IPS-18a (cell line): ENCODE measurements around the gene LTBR.
A peak's percentile ranks its signal among the peaks of the same experiment; 100 is the strongest.

Experiments
- H3K27ac ChIP-seq: one replicate; pipeline ENCODE4 v1.5.1; 2013; ENCODE audit warnings: low read length
- H3K27me3 ChIP-seq: one replicate; pipeline ENCODE4 v1.6.1; 2013; ENCODE audit warnings: mild to moderate bottlenecking, low read length; ENCODE audit not compliant: control insufficient read depth, insufficient read depth
- H3K36me3 ChIP-seq: one replicate; pipeline ENCODE4 v1.6.1; 2013; ENCODE audit warnings: low read depth, low read length; ENCODE audit not compliant: control insufficient read depth
- H3K4me1 ChIP-seq: one replicate; pipeline ENCODE4 v1.6.1; 2013; ENCODE audit warnings: low read depth, low read length; ENCODE audit not compliant: control insufficient read depth
- H3K4me3 ChIP-seq: one replicate; pipeline ENCODE4 v1.5.1; 2013; ENCODE audit warnings: low read length
- H3K9ac ChIP-seq: one replicate; pipeline ENCODE4 v1.6.1; 2013; ENCODE audit warnings: mild to moderate bottlenecking, low read length, moderate library complexity
- H3K9me3 ChIP-seq: one replicate; pipeline ENCODE4 v1.6.1; 2013; ENCODE audit warnings: low read depth, low read length; ENCODE audit not compliant: control insufficient read depth

Gene LTBR

DNA sequence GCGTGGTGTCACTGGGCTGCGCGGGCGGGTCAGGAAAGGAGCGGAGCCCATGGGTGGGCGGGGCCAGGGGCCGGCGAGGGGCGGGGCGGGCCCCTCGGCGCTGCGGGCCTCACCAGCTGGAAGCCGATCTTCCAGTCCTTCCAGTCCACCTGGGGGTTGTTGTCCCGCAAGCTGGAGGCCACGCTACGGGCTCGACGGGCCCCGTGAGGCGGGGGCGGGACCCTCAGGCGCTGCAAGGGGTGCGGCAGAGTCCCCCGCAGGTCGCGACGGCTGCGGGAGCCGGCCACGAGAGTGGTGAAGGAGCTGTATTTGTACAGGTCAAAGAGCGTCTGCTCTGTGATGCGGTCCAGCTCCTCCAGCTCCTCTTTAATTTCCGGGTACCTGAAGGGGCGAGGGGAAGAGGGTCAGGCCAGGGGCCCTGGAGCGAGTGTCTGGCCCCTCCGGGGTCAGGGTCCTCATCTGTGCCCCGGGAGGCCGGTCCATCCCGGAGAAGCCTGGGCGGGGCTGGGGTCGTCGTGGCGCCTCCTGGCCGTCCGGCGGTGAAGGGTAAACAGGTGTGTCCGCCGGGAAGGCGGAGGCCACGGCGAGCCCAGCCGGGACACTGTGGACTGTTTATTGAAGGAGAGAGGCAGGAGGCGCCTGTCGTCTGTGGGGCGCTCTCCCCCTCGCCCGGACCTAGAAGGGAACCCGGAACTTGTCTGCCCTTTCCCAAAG is 20.5 kb upstream of the LTBR start:
- H3K27me3 ChIP-seq = no peaks in the 10 kb centered on the region
- peak overlapping the region; percentile 62 for H3K4me3 ChIP-seq
- no peaks in the 10 kb centered on the region for H3K4me1 ChIP-seq
- no peak overlapping the region for H3K27ac ChIP-seq
- no peak overlapping the region for H3K9ac ChIP-seq
- no peaks in the 10 kb centered on the region for H3K9me3 ChIP-seq
- H3K36me3 ChIP-seq = peaks cover 24% of the 10 kb centered on the region

- H3K4me3 ChIP-seq = peak overlapping the region; percentile 62
- no peaks in the 10 kb centered on the region for H3K9me3 ChIP-seq
- H3K36me3 ChIP-seq = peaks cover 24% of the 10 kb centered on the region
- no peaks in the 10 kb centered on the region for H3K27me3 ChIP-seq
- no peaks in the 10 kb centered on the region for H3K4me1 ChIP-seq
- H3K27ac ChIP-seq = no peak overlapping the region
- H3K9ac ChIP-seq = no peak overlapping the region
Observed at GRCh38 chr12:6364044-6364374, 20.0 kb upstream of the LTBR start.

DNA sequence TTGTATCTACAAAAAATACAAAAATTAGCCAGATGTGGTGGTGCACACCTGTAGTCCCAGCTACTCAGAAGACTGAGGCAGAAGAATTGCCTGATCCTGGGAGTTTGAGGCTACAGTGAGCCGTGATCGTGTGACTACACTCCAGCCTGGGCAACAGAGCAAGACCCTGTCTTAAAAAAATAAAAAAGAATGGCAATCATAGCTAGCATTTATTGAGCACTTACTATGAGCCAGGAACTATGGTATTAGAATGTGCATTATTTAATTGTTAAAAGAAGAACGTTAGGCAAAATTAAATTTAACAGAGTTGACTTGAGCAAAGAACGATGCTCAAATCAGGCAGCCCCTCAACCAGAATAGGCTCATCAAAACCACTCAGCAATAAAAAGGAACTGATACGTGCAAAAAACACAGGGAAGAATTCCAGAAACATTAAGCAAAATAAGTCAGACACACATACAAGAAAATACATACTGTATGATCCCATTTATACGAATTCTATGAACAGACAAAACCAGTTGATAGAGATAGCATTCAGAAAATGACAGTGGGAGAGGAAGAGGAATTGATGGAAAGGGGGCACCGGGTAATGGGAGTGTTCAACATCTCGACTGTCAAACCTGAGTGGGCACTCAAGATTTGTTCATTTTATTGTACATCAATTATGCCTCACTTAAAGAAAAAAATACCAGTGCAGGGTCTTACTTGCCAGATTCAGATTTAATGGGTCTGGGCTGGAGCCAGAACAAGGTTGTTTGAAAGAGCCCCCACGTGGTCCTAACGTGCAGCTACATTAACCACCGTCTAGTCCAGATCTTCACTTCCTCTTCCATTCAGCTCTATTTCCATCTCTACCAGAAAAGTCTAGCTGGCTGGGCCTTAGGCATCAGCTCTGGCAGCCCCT is 16.6 kb upstream of the LTBR start:
- H3K36me3 ChIP-seq = no peaks in the 10 kb centered on the region
- H3K27me3 ChIP-seq = no peaks in the 10 kb centered on the region
- no peak overlapping the region for H3K9ac ChIP-seq
- H3K4me1 ChIP-seq = peaks cover 7% of the 10 kb centered on the region
- H3K27ac ChIP-seq = no peak overlapping the region
- H3K4me3 ChIP-seq = no peak overlapping the region
- H3K9me3 ChIP-seq = no peaks in the 10 kb centered on the region

GRCh38 chr12:6367969-6368892 is 15.7 kb upstream of the LTBR start:
- H3K9ac ChIP-seq = no peak overlapping the region
- peaks cover 15% of the 10 kb centered on the region for H3K4me1 ChIP-seq
- H3K4me3 ChIP-seq = no peak overlapping the region
- H3K27me3 ChIP-seq = no peaks in the 10 kb centered on the region
- H3K27ac ChIP-seq = no peak overlapping the region
- no peaks in the 10 kb centered on the region for H3K36me3 ChIP-seq
- no peaks in the 10 kb centered on the region for H3K9me3 ChIP-seq

DNA sequence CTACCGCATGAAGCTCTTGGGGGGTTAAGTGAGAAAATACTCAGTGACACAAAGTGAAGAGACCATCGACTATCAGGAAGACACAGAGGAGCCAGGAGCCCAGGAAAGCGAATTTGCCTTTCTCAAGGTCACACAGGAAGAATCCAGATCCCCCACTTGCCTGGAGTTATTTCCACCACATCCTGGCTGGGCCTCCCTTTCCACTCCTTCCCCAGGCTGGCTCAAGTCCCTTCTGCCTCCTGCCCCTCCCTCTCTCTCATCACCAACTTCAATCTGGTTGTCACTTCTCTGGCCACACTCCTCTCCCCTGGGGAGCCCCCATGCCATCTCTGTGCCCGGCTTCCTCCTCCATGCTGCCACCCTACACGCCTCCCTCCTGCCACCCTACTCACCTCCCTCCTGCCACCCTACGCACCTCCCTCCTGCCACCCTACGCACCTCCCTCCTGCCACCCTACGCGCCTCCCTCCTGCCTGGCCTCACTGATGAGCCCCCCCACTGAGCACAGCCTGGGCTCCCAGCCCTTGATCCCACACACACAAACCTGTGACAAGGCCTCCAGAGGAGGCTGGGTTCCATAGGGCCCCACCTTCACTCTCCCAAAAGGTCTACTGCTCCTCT is 14.9 kb upstream of the LTBR start:
- H3K27me3 ChIP-seq = no peaks in the 10 kb centered on the region
- H3K36me3 ChIP-seq = no peaks in the 10 kb centered on the region
- no peak overlapping the region for H3K4me3 ChIP-seq
- H3K9ac ChIP-seq = no peak overlapping the region
- H3K27ac ChIP-seq = no peak overlapping the region
- H3K9me3 ChIP-seq = no peaks in the 10 kb centered on the region
- peaks cover 15% of the 10 kb centered on the region for H3K4me1 ChIP-seq

GRCh38 chr12:6369916-6370575 is 13.9 kb upstream of the LTBR start:
- no peaks in the 10 kb centered on the region for H3K36me3 ChIP-seq
- peaks cover 15% of the 10 kb centered on the region for H3K4me1 ChIP-seq
- H3K9ac ChIP-seq = no peak overlapping the region
- H3K9me3 ChIP-seq = no peaks in the 10 kb centered on the region
- no peaks in the 10 kb centered on the region for H3K27me3 ChIP-seq
- peak overlapping the region; percentile 43 for H3K4me3 ChIP-seq
- H3K27ac ChIP-seq = no peak overlapping the region

GRCh38 chr12:6370576-6370935 is 13.4 kb upstream of the LTBR start:
- peak overlapping the region; percentile 43 for H3K4me3 ChIP-seq
- H3K27ac ChIP-seq = peak overlapping the region; percentile 8
- no peaks in the 10 kb centered on the region for H3K36me3 ChIP-seq
- H3K4me1 ChIP-seq = peaks cover 15% of the 10 kb centered on the region
- no peak overlapping the region for H3K9ac ChIP-seq
- H3K27me3 ChIP-seq = no peaks in the 10 kb centered on the region
- H3K9me3 ChIP-seq = no peaks in the 10 kb centered on the region

DNA sequence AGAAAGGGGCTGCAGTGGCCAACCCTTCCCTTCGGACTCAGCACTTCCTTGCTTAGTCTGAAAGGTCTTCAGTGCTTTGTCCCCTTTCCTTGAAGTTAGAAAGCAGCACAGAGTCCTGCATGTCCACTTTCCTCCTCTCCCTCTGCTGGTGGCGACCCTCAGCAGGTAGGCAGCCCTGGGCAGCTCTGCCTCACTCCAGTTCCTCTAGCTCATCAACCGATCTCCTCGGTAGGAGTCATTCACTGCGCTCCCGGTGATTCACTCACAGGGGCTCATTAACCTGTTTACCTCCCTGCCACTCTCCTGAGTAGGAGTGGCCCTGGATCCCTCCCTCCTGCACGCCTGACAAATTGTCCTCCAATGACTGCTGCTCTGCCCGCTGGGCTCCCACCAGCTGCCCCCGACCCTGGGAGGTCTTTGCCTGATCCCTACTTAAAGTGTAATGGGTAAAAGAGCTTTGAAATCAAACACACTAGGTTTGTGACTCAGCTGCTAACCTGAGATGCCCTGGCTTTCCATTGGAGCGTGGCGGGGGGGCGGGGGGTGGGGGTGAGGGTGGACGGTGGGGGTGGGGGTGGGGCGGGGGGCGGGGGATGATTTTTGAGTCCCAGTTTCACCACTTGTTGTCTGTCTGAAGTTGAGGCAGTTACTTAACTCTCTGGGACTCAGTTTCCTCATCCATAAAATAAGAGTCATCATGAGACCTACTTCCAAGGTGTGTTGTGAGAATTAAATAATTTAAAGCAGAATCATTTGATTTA is 12.8 kb upstream of the LTBR start:
- Histone ChIP-seq H3K27ac (peak overlapping the region; percentile 8), H3K4me1 (peaks cover 20% of the 10 kb centered on the region), H3K36me3 (no peaks in the 10 kb centered on the region), H3K4me3 (peak overlapping the region; percentile 43), H3K27me3 (no peaks in the 10 kb centered on the region), H3K9ac (no peak overlapping the region), H3K9me3 (no peaks in the 10 kb centered on the region)

GRCh38 chr12:6372403-6373003 is 11.5 kb upstream of the LTBR start:
- H3K27ac ChIP-seq = no peak overlapping the region
- H3K27me3 ChIP-seq = no peaks in the 10 kb centered on the region
- peaks cover 34% of the 10 kb centered on the region for H3K4me1 ChIP-seq
- H3K9ac ChIP-seq = peak overlapping the region; percentile 10
- H3K4me3 ChIP-seq = peak overlapping the region; percentile 66
- H3K36me3 ChIP-seq = no peaks in the 10 kb centered on the region
- H3K9me3 ChIP-seq = no peaks in the 10 kb centered on the region
